GM19468 (cell line): ENCODE data around the gene PNMA8B.

Experiments
- ATAC-seq: cut with Tn5 transposase; IDR thresholded peaks from one replicate; pipeline ENCODE4 v1.9.1; 2021; ENCODE audit warnings: mild to moderate bottlenecking, moderate library complexity, moderate number of reproducible peaks; ENCODE audit not compliant: unreplicated experiment; ENCODE audit errors: extremely low read depth

Gene PNMA8B

DNA sequence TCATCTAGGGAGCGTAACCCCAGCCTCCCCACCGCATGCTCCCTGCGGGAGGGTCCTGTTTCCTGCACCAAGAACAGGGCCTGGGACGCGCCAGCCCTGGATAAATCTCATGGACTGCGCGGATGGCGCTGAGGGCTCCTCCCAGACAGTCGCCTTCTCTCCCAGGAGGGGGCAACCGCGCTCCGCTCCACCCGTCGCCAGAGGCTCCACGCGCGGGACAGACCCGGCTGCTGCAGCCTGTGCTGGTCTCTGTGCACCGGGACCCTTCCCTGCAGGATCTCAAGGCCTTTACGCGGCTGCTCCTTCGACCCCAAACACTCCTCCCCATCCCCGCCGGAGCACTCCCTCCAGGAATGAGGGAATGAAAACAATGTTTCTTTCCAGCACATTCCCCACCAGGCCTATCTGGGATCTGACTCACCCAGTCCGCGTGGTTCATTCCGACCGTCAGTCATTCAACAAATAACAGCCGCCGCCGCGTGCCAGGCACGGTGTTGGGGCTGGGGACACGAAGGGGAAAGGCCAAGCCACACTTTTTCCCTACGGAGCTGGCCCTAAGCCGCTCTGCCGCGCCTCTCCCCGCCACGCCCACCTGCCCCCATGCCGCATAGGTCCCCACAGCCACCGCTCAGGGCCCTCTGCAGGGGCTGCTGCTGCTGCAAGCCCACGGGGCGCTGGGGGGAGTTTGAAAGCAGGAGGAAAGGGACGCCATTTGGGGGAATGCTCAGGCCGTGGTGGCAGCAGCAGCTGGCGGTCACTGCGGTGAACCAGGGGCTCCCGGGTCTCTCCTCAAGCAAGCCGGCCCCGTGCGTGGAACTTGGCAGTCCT lies 6.0 kb downstream of the PNMA8B start:
- no peak for ATAC-seq

DNA sequence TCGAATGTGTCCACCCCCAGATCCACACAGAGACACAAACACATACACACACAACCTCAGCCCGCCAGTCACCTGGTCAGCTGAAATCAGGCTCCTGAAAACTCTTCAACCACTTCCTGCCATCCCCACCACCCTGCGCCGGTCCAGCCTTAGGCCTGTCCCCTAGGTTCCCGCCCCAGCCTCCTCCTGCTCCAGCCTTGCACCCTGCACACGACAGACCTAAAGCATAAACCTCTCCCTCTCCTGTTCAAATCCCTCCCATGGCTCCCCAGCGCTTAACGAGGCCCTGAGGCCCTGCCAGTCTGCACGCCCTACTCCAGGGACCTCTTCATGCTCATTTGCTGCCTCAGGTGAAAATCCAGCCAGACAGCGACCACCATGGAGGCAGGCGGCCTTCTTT lies 7.1 kb downstream of the PNMA8B start:
- ATAC-seq: no peak

DNA sequence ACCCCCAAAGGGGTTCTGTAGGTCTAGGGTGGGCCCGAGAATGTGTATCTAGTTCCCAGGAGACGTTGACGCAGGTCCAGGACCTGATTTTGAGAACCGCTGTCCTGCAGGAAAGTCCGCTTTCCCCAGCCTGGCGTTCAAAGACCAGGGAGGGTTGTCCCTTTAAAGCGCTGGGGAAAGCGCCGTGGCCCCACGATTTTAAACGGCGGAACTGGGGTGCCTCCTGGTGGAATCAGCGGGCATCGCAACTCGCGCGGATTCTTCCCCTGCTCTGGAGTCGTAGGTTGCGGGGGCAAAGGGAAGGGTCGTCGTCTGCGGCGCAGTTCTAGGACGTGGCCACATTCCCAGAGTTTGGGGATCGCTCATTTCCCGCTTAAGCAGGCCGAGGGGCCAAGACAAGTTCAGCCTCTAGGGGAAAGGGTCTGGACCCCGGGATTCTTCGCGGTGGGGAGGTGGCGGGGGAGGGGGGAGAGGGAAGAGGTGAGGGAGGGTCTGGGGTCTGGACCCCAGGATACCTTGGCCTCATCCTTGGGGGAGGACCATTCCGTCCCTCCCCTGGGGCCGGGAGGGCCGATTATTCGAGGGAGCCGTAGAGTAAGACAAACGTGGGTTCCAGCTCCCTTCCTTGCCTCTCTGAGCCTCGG lies 7.7 kb downstream of the PNMA8B start:
- no peak for ATAC-seq

DNA sequence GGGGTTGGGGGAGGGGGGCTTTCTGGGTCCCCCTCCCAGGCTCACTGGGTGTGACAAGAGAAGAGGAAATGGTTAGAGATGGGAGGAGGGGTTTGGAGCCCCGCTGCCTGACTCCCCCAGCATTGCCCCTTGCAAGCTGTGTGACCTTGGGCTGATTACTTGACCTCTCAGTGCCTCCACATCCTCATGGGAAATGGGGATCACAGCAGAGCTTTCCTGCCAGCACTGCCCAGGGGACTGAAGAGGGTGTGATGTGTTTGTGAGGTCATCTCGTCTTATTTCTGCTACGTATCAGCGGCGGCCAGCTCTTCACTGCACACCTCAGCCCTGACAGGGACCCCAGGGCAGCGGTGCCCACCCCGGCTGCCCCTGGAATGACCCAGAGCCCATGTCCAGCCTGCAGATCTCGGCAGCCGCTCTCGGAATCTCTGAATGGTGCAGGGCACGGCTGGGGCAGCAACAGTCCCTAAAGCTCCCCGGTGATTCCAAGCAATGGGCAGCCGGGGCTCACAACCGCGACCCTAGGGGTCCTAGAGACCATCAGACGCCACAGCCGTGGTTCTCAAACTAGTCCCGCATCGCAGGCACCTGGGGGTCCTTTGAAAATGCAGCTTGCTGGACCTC lies 8.4 kb downstream of the PNMA8B start:
- no peak for ATAC-seq

DNA sequence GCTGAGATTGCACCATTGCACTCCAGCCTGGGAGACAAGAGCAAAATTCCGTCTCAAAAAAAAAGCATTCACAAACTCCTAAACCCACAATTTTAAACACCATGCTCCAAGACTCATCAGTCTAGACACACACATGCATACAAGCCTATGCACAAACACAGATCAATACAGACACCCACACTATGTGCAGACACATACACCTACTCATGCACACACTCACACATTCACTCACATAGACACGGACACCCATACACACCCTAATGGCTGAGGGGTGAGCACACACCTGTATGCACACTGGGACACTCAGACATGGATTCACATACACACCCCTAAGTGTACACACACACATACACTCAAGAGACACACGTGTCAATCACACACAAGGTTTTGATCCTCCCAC lies 9.3 kb downstream of the PNMA8B start:
- ATAC-seq: no peak

DNA sequence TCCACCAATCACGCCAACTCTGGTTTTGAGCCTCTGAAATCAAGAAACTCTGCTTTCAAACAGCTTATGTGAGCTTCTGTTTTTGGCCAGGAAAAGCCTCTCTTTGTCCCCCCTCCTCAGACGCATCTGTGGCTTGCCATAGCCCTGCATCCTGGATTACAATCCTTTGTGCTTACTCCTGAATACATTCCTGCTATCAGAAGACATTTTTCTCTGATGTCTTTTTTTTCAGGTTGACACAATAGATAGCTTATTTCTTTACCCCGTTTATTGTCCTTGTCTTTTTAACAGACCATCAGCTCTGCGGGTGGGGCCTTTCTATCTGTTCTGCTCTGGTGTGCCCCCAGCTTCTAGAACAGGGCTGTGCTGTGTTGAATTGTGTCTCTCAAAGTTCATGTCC lies 11.0 kb downstream of the PNMA8B start:
- no peak for ATAC-seq

DNA sequence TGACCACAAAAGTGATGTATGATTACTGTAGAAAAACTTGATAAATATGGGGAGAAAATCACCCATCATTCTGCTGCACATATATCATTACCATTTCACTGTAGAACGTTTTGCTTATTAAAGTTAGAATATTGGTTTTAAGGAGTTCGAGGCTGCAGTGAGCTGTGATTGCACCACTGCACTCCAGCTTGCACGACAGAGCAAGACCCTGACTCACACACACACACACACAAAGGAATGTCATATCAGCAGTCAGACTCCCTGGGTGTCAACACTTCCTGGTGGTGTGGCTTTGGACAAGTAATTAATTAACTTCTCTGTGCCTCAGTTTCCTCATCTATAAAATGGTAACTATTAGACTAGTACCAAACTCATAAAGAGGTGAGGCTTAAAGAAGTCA lies 13.0 kb downstream of the PNMA8B start:
- no peak for ATAC-seq

DNA sequence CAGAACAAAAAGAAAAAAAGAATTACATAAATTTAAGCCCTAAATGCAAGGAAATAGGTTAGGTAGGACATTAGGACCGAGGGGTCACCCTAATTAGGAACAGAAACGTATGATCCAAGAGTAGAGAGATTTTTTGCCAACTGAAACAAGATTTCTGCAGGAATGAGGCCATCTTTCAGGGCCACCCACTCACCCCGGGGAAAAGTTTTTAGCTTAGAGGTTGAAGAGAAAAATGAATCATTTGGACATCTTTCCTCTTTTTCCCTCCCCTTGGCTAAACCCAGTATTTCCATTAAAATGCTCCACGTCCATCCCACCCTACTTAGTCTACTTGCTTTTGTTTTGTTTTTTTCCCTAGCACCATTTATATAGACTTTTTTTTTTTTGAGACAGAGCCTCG lies 13.7 kb downstream of the PNMA8B start:
- no peak for ATAC-seq

DNA sequence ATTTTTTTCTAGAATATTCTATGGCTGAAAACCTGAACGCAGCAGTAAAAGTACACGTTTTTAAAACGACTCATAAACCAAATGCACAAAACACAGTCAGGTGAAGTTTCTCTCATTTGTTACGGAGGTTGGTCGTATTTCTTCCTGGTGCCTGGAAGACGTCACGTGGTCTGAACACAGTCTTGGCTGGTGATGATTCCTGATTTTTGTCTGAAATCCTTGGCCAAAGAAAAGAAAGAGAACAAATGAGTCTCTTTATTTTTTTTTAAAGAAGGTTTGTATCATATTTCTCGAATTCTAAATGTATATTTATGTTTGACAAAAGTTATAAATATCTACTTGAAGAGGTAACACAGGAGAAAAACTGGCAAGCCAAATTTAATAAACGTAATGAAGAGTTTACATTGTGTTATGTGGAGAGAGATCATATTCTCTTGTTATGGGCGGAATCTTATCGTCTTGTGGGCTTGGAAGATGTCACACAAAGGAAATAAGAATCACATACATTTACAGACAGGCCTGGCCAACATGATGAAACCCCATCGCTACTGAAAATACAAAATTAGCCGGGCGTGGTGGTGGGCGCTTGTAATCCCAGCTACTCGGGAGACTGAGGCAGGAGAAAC lies 14.3 kb downstream of the PNMA8B start:
- ATAC-seq: no peak

DNA sequence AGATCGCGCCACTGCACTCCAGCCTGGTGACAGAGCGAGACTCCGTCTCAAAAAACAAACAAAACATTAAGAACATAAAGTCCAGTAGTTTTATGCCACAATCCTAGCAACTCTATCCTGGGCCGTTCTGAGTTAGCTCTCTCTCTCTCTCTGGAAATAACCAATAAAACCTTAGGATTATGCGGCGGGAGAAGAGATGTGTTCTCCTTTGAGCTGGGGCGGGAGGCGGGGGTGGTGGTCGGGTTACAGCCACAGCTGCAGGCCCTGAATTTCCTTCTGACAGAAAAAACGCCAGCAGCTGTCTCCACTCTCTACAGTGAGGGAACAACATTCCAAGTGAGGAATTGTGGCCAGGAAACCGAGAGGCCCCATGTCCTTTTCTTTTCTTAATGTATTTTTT lies 15.3 kb downstream of the PNMA8B start:
- ATAC-seq: no peak

DNA sequence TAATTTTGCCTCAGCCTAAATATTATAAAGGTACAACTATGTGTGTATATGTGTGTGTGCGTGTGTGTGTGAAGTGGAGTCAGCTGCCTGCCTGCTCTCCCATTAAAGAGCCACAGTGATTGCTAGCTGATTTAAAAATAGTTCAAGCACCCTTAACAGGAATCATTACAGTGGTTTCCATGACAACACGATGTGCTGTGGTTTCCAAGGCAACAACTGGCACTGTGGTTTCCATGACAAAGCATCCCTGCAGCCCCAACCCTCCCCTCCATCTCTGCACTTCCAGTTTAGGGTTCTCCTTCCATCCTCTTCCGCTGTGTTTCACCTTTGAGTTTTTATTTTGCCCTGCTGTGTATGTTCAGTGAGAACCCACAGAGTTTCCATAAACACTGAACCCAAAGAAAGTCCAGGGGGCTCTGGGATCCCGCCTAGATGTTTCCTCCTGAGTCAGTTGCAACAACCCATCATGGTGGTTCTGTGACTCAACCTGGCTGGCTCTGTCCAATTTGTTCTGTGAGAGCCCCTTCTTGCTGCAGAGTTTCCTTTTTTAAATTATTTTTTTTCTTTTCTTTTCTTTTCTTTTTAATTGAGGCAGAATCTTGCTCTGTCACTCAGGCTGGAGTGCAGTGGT lies 17.2 kb downstream of the PNMA8B start:
- ATAC-seq: no peak

DNA sequence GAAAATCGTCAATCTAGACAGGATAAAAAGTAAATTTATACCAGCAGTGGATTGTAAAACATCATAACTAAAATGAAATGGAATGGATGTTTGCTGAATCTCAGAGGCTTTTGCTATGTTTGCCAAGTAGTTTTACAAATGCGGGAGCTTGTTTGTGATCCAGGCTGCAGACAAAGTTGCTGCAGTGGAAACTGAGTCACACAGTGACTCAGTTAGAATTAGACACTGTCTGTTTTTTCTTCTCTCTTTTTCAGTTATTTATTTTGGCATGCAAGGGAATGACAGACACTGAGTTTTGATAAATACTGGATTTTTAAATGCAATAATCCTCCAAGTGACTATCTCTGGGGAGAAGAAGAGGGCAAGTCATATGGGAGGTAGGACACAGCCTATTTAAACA lies 19.7 kb downstream of the PNMA8B start:
- no peak for ATAC-seq

DNA sequence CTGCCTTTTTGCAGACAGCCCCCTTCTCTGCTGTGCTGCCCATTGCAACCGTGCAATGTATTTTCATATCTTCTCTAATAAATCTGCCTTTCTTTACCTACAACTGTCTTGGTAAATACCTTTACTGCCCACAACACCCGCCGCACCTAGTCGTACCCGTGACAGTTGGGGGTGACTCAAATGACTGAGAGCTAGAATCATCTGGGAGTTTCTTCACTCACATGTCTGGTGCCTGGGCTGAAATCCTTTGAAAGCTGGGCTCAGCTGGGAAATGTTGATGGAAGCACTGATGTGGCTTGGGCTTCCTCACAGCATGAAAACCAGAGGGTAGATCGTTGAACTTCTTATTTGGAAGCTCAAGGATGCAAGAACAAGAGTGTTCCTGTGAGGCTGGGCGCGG lies 21.5 kb downstream of the PNMA8B start:
- no peak for ATAC-seq

DNA sequence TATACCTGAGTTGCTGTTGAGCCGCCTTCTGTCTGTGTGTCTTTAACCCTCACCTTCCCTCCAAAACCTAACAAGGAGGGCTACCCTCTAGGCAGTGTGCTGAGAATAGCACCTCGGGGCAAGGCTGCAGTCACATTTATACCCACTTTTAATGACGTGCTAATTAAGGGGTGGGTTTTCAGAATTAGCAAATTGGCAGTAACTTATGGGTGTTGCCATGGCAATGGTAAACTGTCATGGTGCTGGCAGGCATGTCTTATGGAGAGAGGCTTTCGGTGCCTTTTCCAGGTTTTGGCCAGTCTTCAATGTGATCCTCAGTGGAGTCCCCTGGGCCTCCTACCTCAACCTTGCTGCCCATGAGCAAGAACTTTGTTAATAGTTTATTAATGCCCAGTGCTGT lies 23.1 kb downstream of the PNMA8B start:
- ATAC-seq: no peak

DNA sequence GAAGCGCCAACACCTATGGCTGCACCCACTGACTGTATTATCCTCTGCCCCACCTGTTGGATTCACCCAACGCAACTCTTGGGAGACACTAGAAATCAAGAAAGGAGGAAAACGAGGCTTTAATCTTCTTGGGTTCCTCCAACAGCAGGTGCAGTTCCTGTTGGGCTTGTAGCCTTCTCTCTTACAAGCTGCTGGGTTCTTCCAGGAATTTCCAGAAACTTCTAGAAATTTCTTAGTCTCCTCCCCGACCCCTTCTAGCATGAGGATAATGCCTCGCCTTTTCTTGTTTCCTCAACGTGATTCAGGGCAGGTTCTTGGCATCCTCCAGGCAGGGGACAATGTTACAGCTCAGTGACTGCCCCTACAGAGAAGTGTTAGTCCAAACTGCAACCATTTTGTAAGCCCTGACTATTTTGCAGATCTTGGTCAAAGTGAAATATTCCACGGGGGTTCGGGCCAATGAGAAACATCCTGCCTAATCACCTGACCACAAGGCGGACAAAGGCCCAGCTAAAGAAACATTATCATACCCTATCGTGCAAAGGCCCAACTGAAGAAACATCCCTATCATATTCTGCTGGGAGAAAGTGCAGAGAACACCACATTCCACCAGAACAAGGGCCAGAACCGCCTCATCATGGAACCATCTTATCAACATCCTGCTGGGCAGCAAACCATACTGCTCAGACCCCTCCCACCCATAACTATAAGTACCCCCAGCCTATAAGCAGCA lies 23.7 kb downstream of the PNMA8B start:
- ATAC-seq: no peak

DNA sequence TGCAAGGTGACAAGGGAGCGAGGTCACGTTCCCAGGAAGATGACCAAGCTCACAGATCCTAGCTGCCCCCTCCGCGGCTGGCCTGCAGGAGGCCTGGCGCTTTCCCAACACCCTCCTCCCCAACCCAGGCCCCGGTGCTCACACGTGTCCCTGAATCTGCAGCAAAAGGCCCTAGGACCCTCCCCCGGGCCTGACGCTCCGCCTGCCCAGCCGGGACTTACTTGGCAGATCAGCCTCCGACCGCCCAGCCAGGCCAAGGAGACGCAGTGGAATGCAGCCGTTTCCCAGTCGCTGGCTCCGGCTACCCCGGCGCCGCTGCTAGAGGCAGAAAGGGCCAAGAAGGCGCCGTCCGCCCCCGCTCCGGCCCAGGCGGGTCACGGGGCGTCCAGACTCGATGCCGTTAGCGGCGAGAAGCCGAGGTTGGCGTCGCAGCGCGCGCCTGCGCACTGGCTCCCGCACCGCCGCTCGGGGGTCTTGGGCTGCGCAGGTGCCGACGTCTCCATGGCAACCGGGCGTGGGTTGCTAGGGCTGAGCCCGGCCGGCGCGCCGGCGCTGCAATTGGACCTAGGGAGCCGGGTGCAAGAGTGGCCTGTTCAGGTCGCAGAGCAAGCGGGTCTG lies 24.4 kb downstream of the PNMA8B start, which contains the start of gene PNMA8A:
TSS of gene PNMA8A (minus strand) at position 448 of the 618 bp plus-strand sequence. CDS start 528 bp downstream, outside the sequence.
- ATAC-seq: no peak

DNA sequence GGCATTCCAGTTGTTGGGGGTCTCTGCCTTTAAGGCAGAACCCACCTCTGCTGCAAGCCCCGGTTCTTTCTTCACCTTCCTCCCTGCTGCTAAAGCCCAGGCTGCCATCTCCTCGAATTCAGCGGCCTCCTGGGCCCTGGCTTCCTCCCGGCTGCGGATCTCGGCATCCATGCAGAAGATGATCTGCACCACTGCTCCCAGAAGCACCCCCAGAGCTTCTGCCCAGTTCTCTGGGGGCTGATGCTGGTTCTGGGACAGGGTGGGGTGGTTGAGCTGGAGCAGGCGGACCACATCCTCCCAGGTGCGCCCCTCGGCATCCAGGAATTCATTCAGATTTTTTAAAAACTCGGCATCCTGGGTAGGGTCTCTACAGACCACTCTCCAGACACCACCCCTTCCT lies 25.3 kb downstream of the PNMA8B start:
- ATAC-seq: no peak

DNA sequence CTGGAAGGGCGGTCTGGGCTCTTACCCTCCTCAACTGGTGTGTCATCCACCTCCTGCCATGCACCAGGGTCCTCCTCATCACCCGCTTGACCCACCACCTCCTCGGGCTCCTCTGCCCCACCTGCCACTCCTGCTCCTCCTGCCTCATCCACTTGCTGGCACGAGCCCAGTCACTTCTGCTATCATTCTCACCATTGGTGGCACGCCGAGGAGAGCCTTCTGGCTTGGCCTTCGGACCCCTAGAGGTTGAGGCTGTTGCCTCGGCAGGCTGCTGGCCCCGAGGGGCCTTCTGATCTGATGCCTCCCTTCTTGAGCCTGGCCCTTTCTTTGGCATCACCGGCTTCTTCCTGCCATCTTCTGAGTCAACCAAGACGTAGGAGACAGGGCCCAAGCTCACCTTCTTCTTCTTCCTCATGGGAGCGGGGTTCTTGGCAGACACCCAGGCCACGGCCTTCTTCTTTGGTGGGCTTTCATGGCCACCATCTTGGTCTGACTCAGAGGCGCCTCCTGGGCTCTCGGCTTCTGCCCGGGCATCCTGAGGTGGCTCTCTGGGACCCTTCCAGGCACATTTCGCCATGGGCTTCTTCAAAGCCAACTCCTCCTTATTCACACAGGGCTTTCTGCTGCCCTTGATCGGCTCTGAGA lies 26.0 kb downstream of the PNMA8B start:
- no peak for ATAC-seq
